ENCODE data around the gene INPP5K.

INPP5K gene

GRCh38 chr17:1490643-1491442 is 25.6 kb downstream of the INPP5K start:
- peak overlapping the region; percentile 70 for H3K4me3 ChIP-seq (replicated peaks; ENCODE audit: low read depth, low read length)
- no peak for TF ChIP-seq CTCF (IDR thresholded peaks at IDR 0.05; ENCODE audit: low read length, missing control alignments)
- no peak for DNase-seq (ENCODE audit: low read depth)

- TF ChIP-seq CTCF (IDR thresholded peaks at IDR 0.05; ENCODE audit: low read length, missing control alignments): no peak
- DNase-seq (ENCODE audit: low read depth): no peak
- peak overlapping the region; percentile 52 for H3K4me3 ChIP-seq (replicated peaks; ENCODE audit: low read depth, low read length)
Observed at GRCh38 chr17:1488826-1489270, 27.6 kb downstream of the INPP5K start.

- TF ChIP-seq CTCF (IDR thresholded peaks at IDR 0.05; ENCODE audit: low read length, missing control alignments): no peak
- peak overlapping the region; percentile 52 for H3K4me3 ChIP-seq (replicated peaks; ENCODE audit: low read depth, low read length)
- DNase-seq (ENCODE audit: low read depth): peak; percentile 87
Observed at GRCh38 chr17:1487939-1488825, 28.2 kb downstream of the INPP5K start.

GRCh38 chr17:1486802-1487695 is 29.4 kb downstream of the INPP5K start:
- DNase-seq (ENCODE audit: low read depth): peak; percentile 44
- H3K4me3 ChIP-seq (replicated peaks; ENCODE audit: low read depth, low read length): peak overlapping the region; percentile 44
- TF ChIP-seq CTCF (IDR thresholded peaks at IDR 0.05; ENCODE audit: low read length, missing control alignments): no peak

- no peak for TF ChIP-seq CTCF (IDR thresholded peaks at IDR 0.05; ENCODE audit: low read length, missing control alignments)
- H3K4me3 ChIP-seq (replicated peaks; ENCODE audit: low read depth, low read length): peak overlapping the region; percentile 60
- peak; percentile 61 for DNase-seq (ENCODE audit: low read depth)
Observed at GRCh38 chr17:1485423-1486376, 30.7 kb downstream of the INPP5K start.
